ENCODE results near the gene UNG. TPM values are rescaled to one million over a fixed set of nuclear protein-coding genes. Genes with fewer than 3 reads are reported as not detected.

The UNG gene
- total and polyA plus RNA-seq, 2 donors (not counting 3 experiments of a cell fraction or from before 2014, with no cell fraction given), result 21.5 to 46.7 TPM

GRCh38 chr12:109140560-109140959 is 43.2 kb downstream of the UNG start:
- no TSS peak for BruUV-seq (replicated peaks)
- CTCF ChIA-PET, result no interaction called here

More at GRCh38 chr12:109140560-109140959, 43.2 kb downstream of the UNG start:
- Histone ChIP-seq H3K4me1 (ENCODE audit: control insufficient read depth, extremely low read depth, insufficient read depth, low read length) (no peaks in the 10 kb centered on the region), H3K9me1 (replicated peaks; ENCODE audit: control insufficient read depth, extremely low read depth, insufficient read depth, low read length) (no peaks in the 10 kb centered on the region), H3K9ac (replicated peaks; ENCODE audit: extremely low read depth, insufficient read depth, low read length) (no peak overlapping the region), H3K4me3 (replicated peaks in 1 of 3; ENCODE audit: insufficient read depth in 1 of 3, low read depth in 1 of 3, low read length in 3 of 3) (no peak overlapping the region), H3K27ac (ENCODE audit: insufficient read depth, low read depth, low read length) (no peak overlapping the region), H2AFZ (ENCODE audit: low read depth, low read length) (no peak overlapping the region), H3K36me3 (ENCODE audit: control insufficient read depth in 2 of 2, extremely low read depth in 1 of 2, insufficient read depth in 2 of 2, low read length in 2 of 2) (no peaks in the 10 kb centered on the region), H3K79me2 (ENCODE audit: control insufficient read depth, insufficient read depth, low read length) (no peaks in the 10 kb centered on the region), H3K9me3 (replicated peaks; ENCODE audit: control insufficient read depth, insufficient read depth, low read length) (no peaks in the 10 kb centered on the region), H3K4me2 (ENCODE audit: insufficient read depth, low read length) (no peak overlapping the region), H4K20me1 (replicated peaks; ENCODE audit: control insufficient read depth, extremely low read depth, insufficient read depth, low read length) (no peaks in the 10 kb centered on the region), H3K27me3 (ENCODE audit: control insufficient read depth in 2 of 2, insufficient read depth in 2 of 2, low read length in 2 of 2) (no peaks in the 10 kb centered on the region)
- no peak for DNase-seq (ENCODE audit: low read depth, low spot score)
- intact Hi-C loops (cut with micrococcal nuclease), result no loop called here
- dilution Hi-C loops (cut with MboI; ENCODE audit: extremely low pct_ligation_motif_present, low sequenced_read_pairs), result no loop called here
- POLR2A ChIA-PET, result no interaction called here
- no peak for TF ChIP-seq POLR2A (IDR thresholded peaks at IDR 0.05; ENCODE audit: low read depth, low read length)
- no peak for TF ChIP-seq FOS (IDR thresholded peaks at IDR 0.05; ENCODE audit: borderline replicate concordance, insufficient read depth, low read length)
- TF ChIP-seq MAX (IDR thresholded peaks at IDR 0.05; ENCODE audit: insufficient read depth, insufficient read length), result no peak
- no peak for TF ChIP-seq GATA2 (IDR thresholded peaks at IDR 0.05; ENCODE audit: insufficient read depth, insufficient read length, low read depth, low read length)
- TF ChIP-seq MYC (IDR thresholded peaks at IDR 0.05; ENCODE audit: low read depth, low read length), result no peak
- TF ChIP-seq JUN (IDR thresholded peaks at IDR 0.05; ENCODE audit: borderline replicate concordance, insufficient read depth, insufficient read length, low read depth), result no peak
- no peak for TF ChIP-seq CTCF (IDR thresholded peaks at IDR 0.05; ENCODE audit: extremely low read depth in 1 of 2, insufficient read depth in 1 of 2, low read depth in 1 of 2, low read length in 2 of 2)
- TF ChIP-seq EZH2 (IDR thresholded peaks at IDR 0.05; ENCODE audit: borderline replicate concordance, low read depth, low read length, severe bottlenecking), result no peak
- no peak for TF ChIP-seq POLR2AphosphoS5 (IDR thresholded peaks at IDR 0.05; ENCODE audit: insufficient read depth, low read depth, low read length)
- FAIRE-seq, result no peak

Data from endothelial cell of umbilical vein (primary cell).